Measurements from ENCODE around the gene MAL. TPM values are rescaled to one million over a fixed set of nuclear protein-coding genes. Genes with fewer than 3 reads are reported as not detected.

Gene MAL
- total RNA-seq, 1 donor from 2014 or later: not detected

GRCh38 chr2:95076705-95077529 lies 51.4 kb downstream of the MAL start:
- Mint-ChIP-seq H3K36me3 (ENCODE audit: low read depth) (no peaks in the 10 kb centered on the region), H3K27me3 (peaks cover 20% of the 10 kb centered on the region), H3K4me3 (peak overlapping the region; percentile 69), H3K9me3 (no peaks in the 10 kb centered on the region), H3K27ac (no peak overlapping the region), H3K4me1 (peaks cover 10% of the 10 kb centered on the region)
- ATAC-seq (ENCODE audit: low read depth) (peak; percentile 91), DNase-seq (peak; percentile 63)
- no peak for TF ChIP-seq CTCF (IDR thresholded peaks at IDR 0.05)
- intact Hi-C loops (cut with micrococcal nuclease): loop anchor here (1.0 to 2.0 kb wide), 3 partner anchors 38 to 130 kb away; partner anchors contain the start of genes MAL and ZNF892
- CTCF ChIA-PET: interaction anchor here (1.2 to 2.5 kb wide), 4 partner anchors 13 to 41 kb away, joined by 3 to 11 read pairs (median 5); no protein-coding TSS in a partner anchor
- POLR2A ChIA-PET: no interaction called here

GRCh38 chr2:95077530-95077825 lies 52.0 kb downstream of the MAL start:
- no peak for DNase-seq
- Mint-ChIP-seq H3K9me3 (no peaks in the 10 kb centered on the region), H3K36me3 (ENCODE audit: low read depth) (no peaks in the 10 kb centered on the region), H3K27me3 (peaks cover 16% of the 10 kb centered on the region), H3K4me3 (peak overlapping the region; percentile 15), H3K27ac (no peak overlapping the region), H3K4me1 (peaks cover 10% of the 10 kb centered on the region)
- CTCF ChIA-PET: interaction anchor here (1.1 to 2.5 kb wide), 2 partner anchors 19 to 40 kb away, joined by 3 to 5 read pairs; no protein-coding TSS in a partner anchor
- intact Hi-C loops (cut with micrococcal nuclease): loop anchor here (2.0 kb wide), 1 partner anchor 53 kb away; the partner anchor contains the start of gene MAL
- no peak for TF ChIP-seq CTCF (IDR thresholded peaks at IDR 0.05)
- ATAC-seq (ENCODE audit: low read depth): no peak
- POLR2A ChIA-PET: no interaction called here

GRCh38 chr2:95077861-95078603 lies 52.5 kb downstream of the MAL start:
- peaks cover 10% of the 10 kb centered on the region for H3K4me1 Mint-ChIP-seq
- peaks cover 15% of the 10 kb centered on the region for H3K27me3 Mint-ChIP-seq
- no peak overlapping the region for H3K4me3 Mint-ChIP-seq
- ChIA-PET POLR2A (no interaction called here), CTCF (interaction anchor here (0.8 to 2.5 kb wide), 3 partner anchors 19 to 40 kb away, joined by 3 to 5 read pairs (median 3); no protein-coding TSS in a partner anchor)
- no peaks in the 10 kb centered on the region for H3K9me3 Mint-ChIP-seq
- DNase-seq (no peak), ATAC-seq (ENCODE audit: low read depth) (no peak)
- intact Hi-C loops (cut with micrococcal nuclease): loop anchor here (2.0 kb wide), 1 partner anchor 53 kb away; the partner anchor contains the start of gene MAL
- no peak overlapping the region for H3K27ac Mint-ChIP-seq
- H3K36me3 Mint-ChIP-seq (ENCODE audit: low read depth): no peaks in the 10 kb centered on the region
- no peak for TF ChIP-seq CTCF (IDR thresholded peaks at IDR 0.05)

GRCh38 chr2:95079199-95079683 lies 53.7 kb downstream of the MAL start:
- no peak for ATAC-seq (ENCODE audit: low read depth)
- Mint-ChIP-seq H3K36me3 (ENCODE audit: low read depth) (peaks cover 3% of the 10 kb centered on the region), H3K4me3 (no peak overlapping the region), H3K27ac (no peak overlapping the region), H3K9me3 (peaks cover 1% of the 10 kb centered on the region), H3K4me1 (peaks cover 10% of the 10 kb centered on the region), H3K27me3 (peaks cover 12% of the 10 kb centered on the region)
- no peak for DNase-seq
- ChIA-PET POLR2A (no interaction called here), CTCF (interaction anchor here (2.5 kb wide), 1 partner anchor 39 kb away, joined by 5 read pairs; no protein-coding TSS in a partner anchor)
- intact Hi-C loops (cut with micrococcal nuclease): no loop called here
- no peak for TF ChIP-seq CTCF (IDR thresholded peaks at IDR 0.05)

- no peaks in the 10 kb centered on the region for H3K4me1 Mint-ChIP-seq
- no peak for ATAC-seq (ENCODE audit: low read depth)
- no peak overlapping the region for H3K4me3 Mint-ChIP-seq
- DNase-seq: no peak
- CTCF ChIA-PET: no interaction called here
- no peak overlapping the region for H3K27ac Mint-ChIP-seq
- POLR2A ChIA-PET: no interaction called here
- peaks cover 1% of the 10 kb centered on the region for H3K9me3 Mint-ChIP-seq
- no peaks in the 10 kb centered on the region for H3K27me3 Mint-ChIP-seq
- TF ChIP-seq CTCF (IDR thresholded peaks at IDR 0.05): no peak
- peaks cover 31% of the 10 kb centered on the region for H3K36me3 Mint-ChIP-seq (ENCODE audit: low read depth)
- intact Hi-C loops (cut with micrococcal nuclease): no loop called here
These were observed 57.0 kb downstream of the MAL start for GRCh38 chr2:95082477-95082876.

All from activated B cell treated with CpG ODN at 0.5 μM for 24 hours (primary cell).